ENCODE results near the gene TSHZ3. TPM values are rescaled to one million over a fixed set of nuclear protein-coding genes. Genes with fewer than 3 reads are reported as not detected.

TSHZ3 gene, protein sequence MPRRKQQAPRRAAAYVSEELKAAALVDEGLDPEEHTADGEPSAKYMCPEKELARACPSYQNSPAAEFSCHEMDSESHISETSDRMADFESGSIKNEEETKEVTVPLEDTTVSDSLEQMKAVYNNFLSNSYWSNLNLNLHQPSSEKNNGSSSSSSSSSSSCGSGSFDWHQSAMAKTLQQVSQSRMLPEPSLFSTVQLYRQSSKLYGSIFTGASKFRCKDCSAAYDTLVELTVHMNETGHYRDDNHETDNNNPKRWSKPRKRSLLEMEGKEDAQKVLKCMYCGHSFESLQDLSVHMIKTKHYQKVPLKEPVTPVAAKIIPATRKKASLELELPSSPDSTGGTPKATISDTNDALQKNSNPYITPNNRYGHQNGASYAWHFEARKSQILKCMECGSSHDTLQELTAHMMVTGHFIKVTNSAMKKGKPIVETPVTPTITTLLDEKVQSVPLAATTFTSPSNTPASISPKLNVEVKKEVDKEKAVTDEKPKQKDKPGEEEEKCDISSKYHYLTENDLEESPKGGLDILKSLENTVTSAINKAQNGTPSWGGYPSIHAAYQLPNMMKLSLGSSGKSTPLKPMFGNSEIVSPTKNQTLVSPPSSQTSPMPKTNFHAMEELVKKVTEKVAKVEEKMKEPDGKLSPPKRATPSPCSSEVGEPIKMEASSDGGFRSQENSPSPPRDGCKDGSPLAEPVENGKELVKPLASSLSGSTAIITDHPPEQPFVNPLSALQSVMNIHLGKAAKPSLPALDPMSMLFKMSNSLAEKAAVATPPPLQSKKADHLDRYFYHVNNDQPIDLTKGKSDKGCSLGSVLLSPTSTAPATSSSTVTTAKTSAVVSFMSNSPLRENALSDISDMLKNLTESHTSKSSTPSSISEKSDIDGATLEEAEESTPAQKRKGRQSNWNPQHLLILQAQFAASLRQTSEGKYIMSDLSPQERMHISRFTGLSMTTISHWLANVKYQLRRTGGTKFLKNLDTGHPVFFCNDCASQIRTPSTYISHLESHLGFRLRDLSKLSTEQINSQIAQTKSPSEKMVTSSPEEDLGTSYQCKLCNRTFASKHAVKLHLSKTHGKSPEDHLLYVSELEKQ
- total RNA-seq (8.4 TPM), polyA plus RNA-seq (ENCODE audit: insufficient read depth, low read depth, low replicate concordance) (1.7 TPM)
- long read RNA-seq, donor 1, full-length matches to known transcripts, result 2 of 2 reads
- long read RNA-seq, donor 1, partial matches to known transcripts, result 0 of 2 reads
- long read RNA-seq, donor 1, other reads (novel, unspliced or antisense), result 0 of 2 reads
- long read RNA-seq, donor 2, full-length matches to known transcripts, result 4 of 4 reads
- long read RNA-seq, donor 2, partial matches to known transcripts, result 0 of 4 reads
- long read RNA-seq, donor 2, other reads (novel, unspliced or antisense), result 0 of 4 reads
- long read RNA-seq, donor 3, full-length matches to known transcripts, result 1 of 1 reads
- long read RNA-seq, donor 3, partial matches to known transcripts, result 0 of 1 reads
- long read RNA-seq, donor 3, other reads (novel, unspliced or antisense), result 0 of 1 reads
- long read RNA-seq, donor 4, full-length matches to known transcripts, result 3 of 3 reads
- long read RNA-seq, donor 4, partial matches to known transcripts, result 0 of 3 reads
- long read RNA-seq, donor 4, other reads (novel, unspliced or antisense), result 0 of 3 reads
- long read RNA-seq, donor 5, result 0 reads
- long read RNA-seq, donor 6, result 0 reads
- long read RNA-seq, donor 7, full-length matches to known transcripts, result 1 of 12 reads
- long read RNA-seq, donor 7, partial matches to known transcripts, result 0 of 12 reads
- long read RNA-seq, donor 7, other reads (novel, unspliced or antisense), result 11 of 12 reads
- long read RNA-seq, donor 8, result 0 reads
- long read RNA-seq, donor 9, full-length matches to known transcripts, result 2 of 2 reads
- long read RNA-seq, donor 9, partial matches to known transcripts, result 0 of 2 reads
- long read RNA-seq, donor 9, other reads (novel, unspliced or antisense), result 0 of 2 reads
- long read RNA-seq, donor 10, full-length matches to known transcripts, result 3 of 3 reads
- long read RNA-seq, donor 10, partial matches to known transcripts, result 0 of 3 reads
- long read RNA-seq, donor 10, other reads (novel, unspliced or antisense), result 0 of 3 reads

DNA sequence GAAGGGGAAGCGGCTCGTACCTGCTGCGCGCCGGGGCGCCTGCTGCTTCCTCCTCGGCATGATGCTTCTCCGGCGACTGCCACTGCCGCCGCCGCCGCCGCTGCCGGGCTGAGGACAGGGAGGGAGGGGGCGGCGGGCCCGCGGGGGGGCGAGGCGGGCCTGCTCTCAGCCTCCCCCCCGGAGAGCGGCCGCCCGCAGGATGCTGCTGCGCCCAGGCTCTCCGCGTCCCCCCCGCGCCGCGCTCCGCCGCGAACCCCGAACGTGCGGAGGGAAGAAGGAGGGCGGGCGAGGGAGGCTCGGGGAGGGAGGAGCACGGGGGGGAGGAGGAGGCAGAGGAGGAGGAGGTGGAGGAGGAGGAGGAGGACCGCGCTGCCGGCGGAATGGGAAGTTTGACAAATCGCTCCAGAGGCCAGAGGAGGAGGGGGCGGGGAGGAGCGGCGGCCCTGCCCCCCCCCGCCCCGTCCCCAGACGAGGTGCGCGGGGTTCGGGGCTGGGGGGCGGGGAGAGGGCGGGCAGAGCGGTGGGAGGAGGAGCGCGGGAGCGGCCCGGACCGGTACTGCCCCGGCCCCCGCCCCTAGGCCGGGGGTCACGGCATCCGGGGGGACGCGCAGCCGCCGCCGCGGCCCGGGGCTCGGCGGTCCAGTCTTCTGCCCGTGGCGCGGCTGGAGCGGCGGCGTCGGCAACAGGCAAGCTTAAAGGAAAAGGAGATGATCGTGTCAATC is at the start of gene TSHZ3:
Gene TSHZ3, minus strand, starts transcription at position 277 of the 722 bp plus-strand sequence. Its CDS starts 217 bp downstream, at position 60.
- FAIRE-seq, result no peak
- peaks cover 0 to 8% (median 0%) of the 10 kb centered on the region in 3 donors for H3K4me1 ChIP-seq (ENCODE audit: control insufficient read depth in 2 of 3, insufficient read depth in 2 of 3, low read depth in 1 of 3, low read length in 3 of 3)
- TF ChIP-seq, protein P1, sequence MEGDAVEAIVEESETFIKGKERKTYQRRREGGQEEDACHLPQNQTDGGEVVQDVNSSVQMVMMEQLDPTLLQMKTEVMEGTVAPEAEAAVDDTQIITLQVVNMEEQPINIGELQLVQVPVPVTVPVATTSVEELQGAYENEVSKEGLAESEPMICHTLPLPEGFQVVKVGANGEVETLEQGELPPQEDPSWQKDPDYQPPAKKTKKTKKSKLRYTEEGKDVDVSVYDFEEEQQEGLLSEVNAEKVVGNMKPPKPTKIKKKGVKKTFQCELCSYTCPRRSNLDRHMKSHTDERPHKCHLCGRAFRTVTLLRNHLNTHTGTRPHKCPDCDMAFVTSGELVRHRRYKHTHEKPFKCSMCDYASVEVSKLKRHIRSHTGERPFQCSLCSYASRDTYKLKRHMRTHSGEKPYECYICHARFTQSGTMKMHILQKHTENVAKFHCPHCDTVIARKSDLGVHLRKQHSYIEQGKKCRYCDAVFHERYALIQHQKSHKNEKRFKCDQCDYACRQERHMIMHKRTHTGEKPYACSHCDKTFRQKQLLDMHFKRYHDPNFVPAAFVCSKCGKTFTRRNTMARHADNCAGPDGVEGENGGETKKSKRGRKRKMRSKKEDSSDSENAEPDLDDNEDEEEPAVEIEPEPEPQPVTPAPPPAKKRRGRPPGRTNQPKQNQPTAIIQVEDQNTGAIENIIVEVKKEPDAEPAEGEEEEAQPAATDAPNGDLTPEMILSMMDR (IDR thresholded peaks at IDR 0.05; ENCODE audit: borderline replicate concordance, extremely low read depth, insufficient read depth), result no peak
- H3K9ac ChIP-seq (ENCODE audit: low read length in 3 of 3), result peak within 1 kb of the TSS; percentile 15 to 55 (median 39)
- peaks cover 29% of the 10 kb centered on the region for H3K27me3 ChIP-seq (ENCODE audit: control insufficient read depth, insufficient read depth, low read length)
- no peaks in the 10 kb centered on the region for H3K36me3 ChIP-seq (ENCODE audit: control insufficient read depth in 2 of 3, insufficient read depth in 3 of 3, low read length in 3 of 3)
- H3K4me3 ChIP-seq (ENCODE audit: low read length in 3 of 3), result peak within 1 kb of the TSS; percentile 31 to 62 (median 56)
- peak; percentile 72 to 96 (median 88) for DNase-seq
- no peaks in the 10 kb centered on the region for H3K9me3 ChIP-seq (ENCODE audit: control insufficient read depth in 2 of 3, insufficient read depth in 1 of 3, low read length in 3 of 3)
- intact Hi-C loops (cut with DNase I), result no loop called here
- H3K27ac ChIP-seq (ENCODE audit: low read depth in 2 of 2, low read length in 2 of 2), result peak within 1 kb of the TSS; percentile 51 to 60

DNA sequence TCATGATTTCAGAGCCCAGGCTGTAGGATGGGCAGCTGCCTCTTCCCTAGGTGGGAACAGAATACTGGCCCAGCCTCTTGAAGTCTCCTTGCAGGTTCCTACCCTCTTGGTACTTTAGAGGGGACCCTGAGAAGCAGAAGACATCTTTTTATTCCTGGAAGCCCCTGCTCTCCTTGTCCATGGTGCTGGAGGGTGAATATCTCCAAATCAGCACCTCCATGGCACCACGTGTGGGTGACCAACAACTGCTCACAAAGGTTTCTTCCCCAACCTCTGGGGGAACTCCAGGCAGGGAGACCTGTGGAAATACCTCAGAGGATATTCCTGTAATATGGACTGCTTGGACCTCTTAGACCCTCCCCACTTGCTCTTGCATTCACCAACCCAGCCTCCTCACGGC is 48.1 kb upstream of the TSHZ3 start:
- H3K27ac ChIP-seq (ENCODE audit: low read depth in 2 of 2, low read length in 2 of 2), result no peak overlapping the region
- no peaks in the 10 kb centered on the region for H3K36me3 ChIP-seq (ENCODE audit: control insufficient read depth in 2 of 3, insufficient read depth in 3 of 3, low read length in 3 of 3)
- TF ChIP-seq, protein P1 (IDR thresholded peaks at IDR 0.05; ENCODE audit: borderline replicate concordance, extremely low read depth, insufficient read depth), result no peak
- intact Hi-C loops (cut with DNase I), result no loop called here
- H3K4me3 ChIP-seq (ENCODE audit: low read length in 3 of 3), result no peak overlapping the region
- FAIRE-seq (no peak), DNase-seq (no peak)
- H3K9ac ChIP-seq (ENCODE audit: low read length in 3 of 3), result no peak overlapping the region
- H3K9me3 ChIP-seq (ENCODE audit: control insufficient read depth in 2 of 3, insufficient read depth in 1 of 3, low read length in 3 of 3), result no peaks in the 10 kb centered on the region
- no peaks in the 10 kb centered on the region for H3K27me3 ChIP-seq (ENCODE audit: control insufficient read depth, insufficient read depth, low read length)
- H3K4me1 ChIP-seq (ENCODE audit: control insufficient read depth in 2 of 3, insufficient read depth in 2 of 3, low read depth in 1 of 3, low read length in 3 of 3), result no peaks in the 10 kb centered on the region

Data from kidney (tissue), 22 donors.